Inflammatory macrophage treated with lipopolysaccharide for 1 hour (primary cell): ENCODE measurements around the gene CDC123.
"Not testable (repeated sequence)": the region's sequence is repeated elsewhere in the genome, so short reads cannot be mapped to it uniquely, and the experiment has no call there.

Experiments used
- DNase-seq, 2 donors: peaks; one replicate each; pipeline ENCODE4 v3.0.0-alpha.2; 2020 to 2022

Gene CDC123

GRCh38 chr10:12195603-12196506, at the start of gene CDC123, which contains the start of gene NUDT5:
TSS of gene CDC123 (plus strand) at chr10:12196188. CDS start at chr10:12196246, 58 bp downstream.
TSS of gene NUDT5 (minus strand) at chr10:12195891. CDS start at chr10:12186291, 9,600 bp downstream.
- DNase-seq = peak; percentile 81 to 92

DNA sequence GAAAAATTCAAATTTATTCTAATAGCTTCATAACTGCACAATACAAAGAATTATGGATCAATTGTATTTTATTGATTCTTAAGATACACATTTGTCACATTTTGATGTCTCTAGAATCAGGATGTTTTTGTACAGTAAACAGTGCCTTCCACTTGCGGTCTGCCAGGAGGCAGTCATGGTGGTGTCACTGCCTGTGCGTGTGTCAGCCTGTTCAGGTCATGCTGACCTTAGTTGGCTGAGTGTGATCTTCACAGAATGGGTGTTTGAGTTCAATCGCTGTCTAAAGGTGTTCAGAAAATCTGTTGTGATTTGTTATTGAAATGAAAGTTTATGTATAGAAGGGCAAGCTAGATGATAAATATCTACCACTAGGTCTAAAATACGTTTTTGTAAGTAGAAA, 45.8 kb upstream of the CDC123 start:
- DNase-seq = no peak

DNA sequence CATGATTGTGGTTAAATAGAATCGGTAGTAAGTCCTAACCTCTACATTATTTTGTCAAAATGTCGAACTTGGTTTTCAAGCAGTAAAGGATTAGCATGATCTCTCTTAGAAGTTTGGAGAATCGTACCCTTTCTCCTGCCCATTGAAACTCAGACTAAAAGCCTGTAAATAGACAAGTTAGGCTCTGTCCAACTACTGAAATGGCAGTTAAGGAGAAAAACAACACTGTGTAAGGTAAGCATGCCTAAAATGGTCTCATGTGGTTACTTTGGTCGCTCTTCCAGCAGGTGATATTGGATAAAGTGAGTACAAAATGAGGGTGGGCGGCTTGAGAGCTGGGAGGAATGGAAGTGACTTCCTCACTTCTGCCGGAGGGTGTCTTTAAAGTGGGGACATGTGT, 41.5 kb upstream of the CDC123 start:
- no peak for DNase-seq

GRCh38 chr10:12156367-12157123, 39.4 kb upstream of the CDC123 start:
- DNase-seq = no peak

- DNase-seq = peak; percentile 78 to 89
Measured at GRCh38 chr10:12158111-12158510, 37.9 kb upstream of the CDC123 start.

DNA sequence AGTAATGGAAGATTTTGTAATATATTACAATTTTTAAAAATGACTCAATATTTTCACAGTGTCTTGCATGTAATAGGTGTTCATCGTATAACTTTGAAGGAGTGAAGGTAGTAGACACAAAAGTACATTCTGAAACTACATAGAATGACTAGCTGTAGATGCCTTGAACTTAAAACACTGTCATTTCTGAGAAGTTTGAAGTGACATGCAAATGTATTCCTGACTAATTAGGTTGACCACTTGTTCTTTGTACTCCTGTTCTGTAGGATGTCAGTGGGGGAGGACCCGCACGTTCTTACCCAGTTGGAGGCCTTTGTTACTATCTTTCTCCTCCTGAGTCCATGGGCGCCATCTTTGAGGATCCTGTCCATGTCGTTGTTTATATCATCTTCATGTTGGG, 35.3 kb upstream of the CDC123 start:
- DNase-seq = no peak

- no peak for DNase-seq
Measured at GRCh38 chr10:12162927-12163326, 33.1 kb upstream of the CDC123 start.

DNA sequence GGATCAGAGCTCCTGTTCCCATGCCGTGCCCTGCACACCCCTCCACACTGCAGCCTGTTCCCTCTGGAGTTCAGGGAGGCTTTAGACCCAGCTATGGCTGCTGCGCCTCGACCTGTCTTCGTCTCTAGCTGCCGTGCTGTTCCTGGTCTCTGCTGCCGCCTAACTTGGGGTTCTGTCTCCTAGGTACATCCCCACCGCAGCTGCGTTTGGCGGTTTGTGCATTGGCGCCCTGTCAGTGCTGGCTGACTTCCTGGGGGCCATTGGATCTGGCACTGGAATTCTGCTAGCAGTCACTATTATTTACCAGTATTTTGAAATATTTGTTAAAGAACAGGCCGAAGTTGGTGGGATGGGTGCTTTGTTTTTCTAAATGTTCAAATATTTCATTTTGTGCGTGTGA, 31.9 kb upstream of the CDC123 start:
- no peak for DNase-seq

DNA sequence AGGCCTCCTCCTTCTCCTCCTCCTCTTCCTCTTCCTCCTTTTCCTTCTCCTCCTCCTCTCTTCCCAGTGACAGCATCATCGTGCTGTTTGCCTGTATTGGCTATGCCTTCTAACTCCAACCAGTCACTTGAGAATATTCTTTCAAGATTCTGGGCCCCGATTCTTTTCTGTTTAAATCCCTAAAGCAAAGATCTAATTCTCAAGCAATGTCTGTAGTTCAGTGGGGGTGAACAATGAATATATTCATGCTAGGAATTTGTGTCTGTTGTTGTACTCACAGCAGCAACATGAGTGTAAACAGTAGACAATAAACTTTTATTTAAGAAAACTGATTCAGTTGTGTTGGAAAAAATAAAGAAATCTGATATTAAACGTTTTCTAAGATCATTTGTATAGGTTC, 31.0 kb upstream of the CDC123 start:
- DNase-seq = no peak

GRCh38 chr10:12165999-12166775, 29.8 kb upstream of the CDC123 start:
- DNase-seq = no peak

GRCh38 chr10:12171512-12171911, 24.5 kb upstream of the CDC123 start:
- DNase-seq = not testable (repeated sequence)

DNA sequence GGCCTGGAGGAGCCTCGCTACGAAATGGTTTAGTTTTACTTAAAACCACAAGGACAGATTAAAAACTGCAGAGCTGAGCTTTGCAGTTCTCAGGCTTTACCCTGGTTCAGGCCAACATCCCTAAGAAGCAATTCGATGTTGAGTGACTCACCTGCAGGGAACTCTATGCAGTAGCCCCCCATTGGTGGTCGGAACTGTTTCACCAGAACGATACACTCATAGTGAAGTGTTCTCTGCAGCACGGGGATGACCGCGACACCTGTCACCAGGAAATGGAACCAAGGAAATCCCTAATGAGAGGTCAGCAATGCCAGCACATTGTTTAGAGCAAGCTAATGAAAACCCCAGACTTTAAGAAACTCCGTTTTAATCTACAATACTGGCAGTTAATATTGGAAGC, 18.3 kb upstream of the CDC123 start:
- DNase-seq = no peak

DNA sequence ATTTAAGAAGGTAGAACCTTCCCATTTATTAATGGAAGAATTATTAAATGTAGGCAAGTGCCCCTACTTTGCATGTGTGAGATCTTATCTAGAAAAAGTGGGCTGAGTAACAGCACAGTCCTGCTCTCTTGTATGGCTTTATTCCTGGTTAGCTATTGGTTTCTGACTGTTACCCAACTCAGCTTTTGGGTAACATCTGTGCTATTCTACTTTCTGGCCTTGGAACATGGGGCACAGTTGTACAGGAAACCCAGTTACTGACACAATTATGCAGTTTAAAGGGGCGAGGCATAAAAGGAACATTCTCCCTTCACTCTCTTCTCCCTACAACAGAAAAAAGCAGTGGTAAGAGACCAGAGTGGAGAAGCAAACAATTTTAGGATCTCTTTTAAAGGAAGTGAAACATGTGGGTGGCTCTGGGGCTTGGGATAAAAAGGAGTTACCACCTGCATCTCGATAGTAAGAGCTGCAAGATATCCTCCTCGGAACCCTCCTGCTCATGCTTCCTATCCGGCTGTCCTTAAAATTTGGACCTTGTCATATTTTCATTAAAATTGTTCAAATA, 16.3 kb upstream of the CDC123 start:
- DNase-seq = peak in 1 of 2 donors; percentile 38

DNA sequence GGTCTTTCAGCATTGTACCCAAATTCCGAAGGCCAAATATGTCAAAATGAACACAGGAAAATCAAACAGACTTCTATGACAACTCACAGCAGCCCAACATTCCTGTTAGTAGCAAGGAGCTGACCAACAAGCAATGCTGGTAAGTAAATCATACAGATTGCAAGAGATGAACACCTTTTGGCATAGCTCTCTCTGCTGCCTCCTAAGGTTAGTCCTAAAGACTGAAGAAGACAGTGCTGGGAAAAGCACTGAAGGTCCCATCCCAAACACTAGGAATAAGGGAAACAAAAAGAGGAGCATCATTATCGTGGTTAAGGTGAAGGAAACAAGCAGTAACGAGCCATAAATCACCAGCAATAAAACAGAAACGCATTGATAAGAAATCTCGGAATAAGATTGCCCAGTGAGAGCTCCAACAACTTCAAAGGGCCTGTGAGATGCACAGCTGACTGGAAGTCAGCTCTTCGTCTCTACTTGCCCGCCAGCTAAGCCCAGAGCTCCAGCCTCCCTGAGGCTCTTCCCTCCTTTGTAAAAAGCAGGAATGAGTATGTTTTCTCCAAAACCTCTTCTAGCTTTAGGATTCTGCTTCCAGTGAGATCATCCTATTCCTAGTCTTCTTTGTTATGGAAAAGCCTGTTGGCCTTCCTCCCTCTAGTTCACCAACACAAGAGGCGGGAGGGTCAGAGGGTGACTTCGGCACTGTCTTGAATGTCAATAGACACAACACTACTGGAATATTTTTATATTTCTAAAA, 15.6 kb upstream of the CDC123 start:
- DNase-seq = no peak

- DNase-seq = peak; percentile 67 to 83
Measured at GRCh38 chr10:12181065-12181775, 14.8 kb upstream of the CDC123 start.

- no peak for DNase-seq
Measured at GRCh38 chr10:12184165-12184564, 11.8 kb upstream of the CDC123 start.

DNA sequence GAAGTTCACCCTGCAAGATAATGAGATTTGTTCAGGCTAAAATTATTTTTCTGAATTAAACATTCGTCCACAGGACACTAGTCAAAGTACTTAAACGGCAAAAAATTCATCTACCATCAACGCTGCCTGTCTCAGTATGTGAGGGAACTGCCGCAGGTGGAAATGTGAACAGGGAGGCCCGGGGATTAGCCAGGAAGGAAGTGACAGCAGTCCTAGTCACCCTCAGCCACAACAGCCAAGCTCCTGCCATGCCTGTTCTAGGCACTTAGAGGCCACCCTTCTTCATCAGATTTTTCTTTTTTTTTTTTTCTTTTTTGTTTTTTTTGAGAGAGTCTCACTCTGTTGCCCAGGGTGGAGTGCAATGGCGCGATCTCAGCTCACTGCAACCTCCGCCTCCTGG, 9.7 kb upstream of the CDC123 start:
- DNase-seq = no peak

DNA sequence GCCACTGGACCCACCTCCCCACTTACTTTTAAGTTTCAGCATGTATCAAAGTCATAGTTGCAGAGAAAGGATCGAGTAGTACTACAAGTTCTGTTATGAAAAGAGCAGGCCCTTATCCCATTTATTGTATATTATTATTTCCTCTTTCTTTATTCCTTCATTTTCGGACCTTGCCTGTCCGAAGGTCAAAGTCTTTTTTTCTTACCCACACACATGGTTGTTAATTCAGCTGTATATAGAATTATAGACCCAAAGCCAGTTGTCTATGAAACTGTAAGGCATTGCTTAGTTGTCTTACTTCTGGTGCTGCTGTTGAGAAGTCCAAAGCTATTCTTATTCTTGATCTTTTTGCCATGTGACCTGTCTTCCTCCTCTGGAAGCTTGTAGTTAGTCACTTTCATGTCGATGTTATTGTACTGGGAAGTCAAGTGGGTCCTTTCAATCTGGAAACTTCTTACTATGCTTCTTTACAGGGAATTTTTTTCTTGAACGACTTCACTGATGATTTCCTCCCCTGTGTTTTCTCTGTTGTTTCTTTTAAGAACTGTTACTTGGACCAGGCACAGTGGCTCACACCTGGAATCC, 8.6 kb upstream of the CDC123 start:
- no peak for DNase-seq

GRCh38 chr10:12188656-12189055, 7.3 kb upstream of the CDC123 start:
- DNase-seq = no peak

DNA sequence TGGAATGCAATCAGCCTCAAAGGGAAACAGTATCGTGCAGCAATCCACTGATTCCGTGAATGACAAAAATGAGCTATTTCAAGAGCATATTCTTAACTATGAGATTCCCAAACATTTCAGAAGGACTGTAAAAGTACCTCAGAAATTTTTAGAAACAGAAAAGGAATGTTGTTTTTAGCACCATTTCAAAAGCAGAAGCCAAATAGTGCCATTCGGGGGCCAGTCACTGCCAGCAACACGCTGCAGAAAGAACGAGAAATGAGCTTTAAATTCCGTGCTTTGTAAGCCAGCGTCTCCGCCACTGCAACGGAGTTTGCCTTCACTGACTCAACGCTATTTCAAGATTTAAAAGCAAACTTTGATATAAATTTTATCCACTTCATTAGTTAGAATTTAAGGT, 6.6 kb upstream of the CDC123 start:
- no peak for DNase-seq

GRCh38 chr10:12191715-12192114, 4.3 kb upstream of the CDC123 start:
- peak in 1 of 2 donors; percentile 43 for DNase-seq
